Right renal pelvis (tissue), 4 donors: ENCODE measurements around the gene MUCL3. TPM values are rescaled to one million over a fixed set of nuclear protein-coding genes. Genes with fewer than 3 reads are reported as not detected.
"Not testable (repeated sequence)": the region's sequence is repeated elsewhere in the genome, so short reads cannot be mapped to it uniquely, and the experiment has no call there.

Source experiments
- DNase-seq, 4 donors: peaks; one replicate each; pipeline ENCODE4 v3.0.0-alpha.2; 2013; ENCODE audit warnings: low read depth in 4 of 4, low spot score in 3 of 4, missing footprints in 1 of 4
- polyA plus RNA-seq, 4 donors: library from polyadenylated mRNA; unstranded; fragments of 120-200 nt; gene quantifications; one replicate each; pipeline ENCODE4 v1.2.1, GENCODE V29; 2013; ENCODE audit not compliant: insufficient read length in 4 of 4

MUCL3 gene
- polyA plus RNA-seq, 4 donors = 0.05 to 0.06 TPM; not detected in 2

- DNase-seq = no peak
Measured at GRCh38 chr6:30939473-30939872, 1.3 kb upstream of the MUCL3 start.

GRCh38 chr6:30942338-30943060 is 1.7 kb downstream of the MUCL3 start:
- DNase-seq = peak; percentile 54 to 77 (median 68)

- DNase-seq = no peak
Measured at GRCh38 chr6:30944051-30944450, 3.3 kb downstream of the MUCL3 start.

GRCh38 chr6:30945281-30945680 is 4.5 kb downstream of the MUCL3 start:
- no peak for DNase-seq

- no peak for DNase-seq
Measured at GRCh38 chr6:30947231-30947630, 6.5 kb downstream of the MUCL3 start.

- no peak for DNase-seq
Measured at GRCh38 chr6:30948811-30949210, 8.0 kb downstream of the MUCL3 start.

- DNase-seq = no peak
Measured at GRCh38 chr6:30951907-30952469, 11.2 kb downstream of the MUCL3 start.

- no peak for DNase-seq
Measured at GRCh38 chr6:30954631-30955366, 14.0 kb downstream of the MUCL3 start.

GRCh38 chr6:30955367-30956042 is 14.7 kb downstream of the MUCL3 start:
- peak in 3 of 4 donors; percentile 38 to 52 (median 41) for DNase-seq

GRCh38 chr6:30957716-30958115 is 16.9 kb downstream of the MUCL3 start:
- no peak for DNase-seq

GRCh38 chr6:30960907-30961673 is 20.3 kb downstream of the MUCL3 start:
- no peak for DNase-seq

- no peak for DNase-seq
Measured at GRCh38 chr6:30962716-30963115, 21.9 kb downstream of the MUCL3 start.

GRCh38 chr6:30963641-30964040 is 22.9 kb downstream of the MUCL3 start:
- DNase-seq = no peak

- DNase-seq = no peak
Measured at GRCh38 chr6:30964075-30964474, 23.3 kb downstream of the MUCL3 start.

GRCh38 chr6:30965140-30965601 is 24.4 kb downstream of the MUCL3 start:
- no peak for DNase-seq

- no peak for DNase-seq
Measured at GRCh38 chr6:30966154-30966553, 25.4 kb downstream of the MUCL3 start.

- DNase-seq = not testable (repeated sequence)
Measured at GRCh38 chr6:30969171-30969570, 28.4 kb downstream of the MUCL3 start.

- DNase-seq = no peak
Measured at GRCh38 chr6:30970946-30971345, 30.2 kb downstream of the MUCL3 start.

- DNase-seq = no peak
Measured at GRCh38 chr6:30972816-30973215, 32.0 kb downstream of the MUCL3 start.

GRCh38 chr6:30974490-30975252 is 33.9 kb downstream of the MUCL3 start:
- DNase-seq = no peak
